HG03064 (cell line): ENCODE data around the gene RNU1-3.
"Not testable (repeated sequence)": the region's sequence is repeated elsewhere in the genome, so short reads cannot be mapped to it uniquely, and the experiment has no call there.

Source experiments
- ATAC-seq: cut with Tn5 transposase; IDR thresholded peaks from one replicate; pipeline ENCODE4 v1.9.1; 2021; ENCODE audit warnings: low read depth; ENCODE audit not compliant: unreplicated experiment

The RNU1-3 gene

GRCh38 chr1:16623337-16623736 lies 43.4 kb downstream of the RNU1-3 start:
- ATAC-seq: not testable (repeated sequence)

DNA sequence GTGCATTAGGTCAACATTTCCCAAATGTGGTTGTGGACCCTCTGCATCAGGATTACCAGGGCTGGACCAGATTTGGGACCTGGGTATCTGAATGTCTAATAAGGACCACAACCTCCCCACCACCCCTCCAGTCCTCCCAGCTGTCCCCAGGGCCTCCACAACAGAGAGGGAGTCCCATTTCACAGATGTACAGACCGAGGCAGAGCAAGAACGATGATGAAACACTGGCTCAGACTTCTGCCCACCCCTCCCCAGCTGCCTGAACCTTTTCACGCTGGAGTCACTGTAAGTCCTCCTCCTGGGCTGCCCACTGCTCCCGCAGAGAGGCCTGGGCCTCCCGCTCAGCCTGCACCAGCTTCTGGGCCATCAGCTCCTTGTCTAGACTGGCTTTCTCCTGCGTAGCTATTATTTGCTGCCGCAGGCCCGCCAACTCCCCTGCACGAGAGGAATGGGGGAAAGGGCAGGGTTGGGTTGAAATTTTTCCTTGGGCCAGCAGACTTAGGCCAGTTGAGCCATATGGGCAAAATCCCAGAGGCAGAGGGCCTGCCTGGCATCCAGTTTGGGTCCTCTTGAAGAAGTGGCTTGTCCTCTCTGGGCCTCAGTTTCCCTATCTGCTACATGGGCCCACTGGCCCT lies 45.0 kb downstream of the RNU1-3 start:
- ATAC-seq: not testable (repeated sequence)

- no peak for ATAC-seq
Observed at GRCh38 chr1:16621300-16621658, 45.5 kb downstream of the RNU1-3 start.

DNA sequence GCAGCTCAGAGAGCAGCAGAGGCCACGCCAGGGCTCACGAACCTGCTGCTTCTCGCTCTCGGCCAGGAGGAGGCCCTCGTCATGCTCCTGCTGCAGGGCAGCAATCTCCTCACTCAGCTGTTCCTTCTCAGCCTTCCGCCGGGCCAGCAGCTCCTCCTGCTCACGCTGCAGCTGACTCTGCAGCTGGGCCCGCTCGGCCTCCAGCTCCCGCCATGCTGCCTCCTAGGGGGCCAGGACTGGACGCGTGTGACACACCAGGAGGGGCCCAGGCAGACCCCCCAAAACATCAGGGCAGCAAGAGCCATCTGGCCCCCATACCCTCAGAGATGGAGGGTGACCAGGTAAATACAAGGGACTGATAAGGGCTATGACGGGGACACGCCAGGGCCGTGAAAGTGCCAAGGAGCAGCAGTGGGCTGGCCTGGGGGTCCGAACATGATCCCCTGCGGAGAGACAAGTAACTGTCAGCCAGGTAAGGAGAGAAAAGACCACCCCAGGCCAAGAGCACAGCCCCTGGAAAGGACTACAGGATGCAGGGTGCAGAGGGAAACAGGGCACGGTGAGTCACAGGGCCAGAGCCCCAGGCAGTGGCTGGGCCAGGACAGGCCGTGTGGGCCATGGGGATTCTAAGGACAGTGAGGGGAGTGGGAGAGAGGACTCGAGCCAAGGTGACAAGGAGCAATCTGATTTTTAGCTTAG lies 46.8 kb downstream of the RNU1-3 start:
- ATAC-seq: not testable (repeated sequence)

DNA sequence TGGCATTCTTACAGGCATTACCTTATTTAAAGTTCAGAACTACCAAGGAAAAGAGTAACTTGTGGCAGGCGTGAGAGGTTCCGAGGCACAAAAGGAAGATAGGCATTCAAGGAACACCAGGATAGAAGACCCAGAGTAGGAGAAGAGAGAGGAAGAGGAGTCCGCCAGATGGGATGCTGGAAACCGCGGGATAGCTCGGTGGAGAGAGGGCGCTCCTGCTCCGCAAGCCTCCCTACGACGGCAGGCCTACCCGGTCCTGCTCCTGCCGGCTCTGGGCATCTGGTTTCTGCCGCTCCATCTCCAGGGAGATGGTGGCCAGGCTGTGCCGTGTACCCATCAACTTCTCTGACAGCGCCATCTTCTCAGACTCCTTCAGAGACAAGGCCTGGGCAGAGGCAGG lies 48.0 kb downstream of the RNU1-3 start:
- ATAC-seq: no peak

DNA sequence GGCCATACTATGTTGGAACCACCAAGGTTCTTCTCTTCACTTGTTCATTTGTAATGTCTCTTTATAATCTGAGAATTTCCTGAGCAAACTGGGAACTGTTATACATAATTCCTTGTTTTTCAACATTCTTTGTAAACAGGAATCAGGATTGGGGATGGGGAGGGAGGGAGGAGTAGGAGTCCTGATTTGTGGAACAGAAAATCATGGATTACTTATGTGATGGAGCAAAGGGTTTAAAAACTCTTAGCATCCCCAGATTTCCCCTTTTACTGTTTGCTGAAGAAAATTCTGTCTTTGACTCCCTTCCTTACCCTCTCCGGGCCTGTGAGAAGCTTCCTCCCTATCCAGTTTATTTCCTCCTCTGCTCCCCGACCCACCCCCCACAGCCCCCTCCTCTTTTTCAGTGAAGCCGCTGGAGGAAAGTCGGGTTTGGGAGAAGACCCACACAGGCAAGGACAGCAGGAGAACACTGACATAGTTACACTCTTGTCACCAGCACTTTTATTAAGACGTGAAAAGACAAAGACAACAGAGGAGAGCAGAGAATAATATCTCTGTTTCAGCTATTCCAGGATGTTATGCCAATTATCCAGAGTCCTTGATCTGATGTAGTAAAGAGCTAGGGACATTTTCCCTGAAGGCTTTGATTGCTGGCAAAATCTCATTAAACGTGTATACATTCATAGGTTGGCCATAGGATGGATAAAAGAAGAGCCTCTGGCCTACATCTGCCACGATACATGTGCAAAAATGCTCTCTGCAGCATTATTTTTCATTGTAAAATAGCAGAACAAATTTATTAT lies 48.8 kb downstream of the RNU1-3 start:
- ATAC-seq: no peak

DNA sequence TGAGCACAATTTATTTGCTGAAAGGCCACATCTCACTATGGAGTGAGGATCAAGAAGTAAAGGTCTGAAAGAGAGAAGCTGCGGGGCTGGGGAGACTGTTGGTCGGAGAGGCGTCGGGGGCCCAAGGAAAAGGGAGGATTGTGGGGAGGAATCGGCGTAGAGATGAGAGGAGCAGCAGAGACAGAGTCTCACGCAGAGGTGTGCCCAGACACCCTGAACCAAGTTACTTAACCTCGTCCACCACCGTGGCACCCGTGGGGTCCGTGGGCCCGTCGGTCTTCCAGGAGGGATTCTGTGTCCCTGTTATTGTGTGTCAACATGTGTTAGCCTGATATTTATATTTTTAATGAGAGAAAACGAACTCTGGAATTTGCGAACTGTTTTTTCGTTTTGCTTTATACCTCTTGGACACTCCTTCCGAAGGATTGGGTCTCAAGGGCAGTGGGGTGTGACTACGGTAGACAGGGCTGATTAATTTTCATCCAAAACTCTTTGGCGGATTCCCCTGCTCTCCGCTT lies 49.6 kb downstream of the RNU1-3 start:
- ATAC-seq: no peak
